Stomach (tissue), 4 donors: ENCODE measurements around the gene FAM20C.

ENCODE experiments used
- POLR2A ChIP-seq, 4 donors: fragments of 450-650 bp; IDR thresholded peaks; one replicate each; pipeline ENCODE4 v1.6.1; 2016; ENCODE audit warnings: antibody characterized with exemption in 4 of 4, control low read depth in 2 of 4, mild to moderate bottlenecking in 1 of 4, moderate library complexity in 1 of 4
- TF ChIP-seq, protein P1 (sequence below), 7 experiments: fragments of 450-650 bp in 4 of 7; fragments of 200-600 bp in 3 of 7; sonication (generic) in 3 of 7; IDR thresholded peaks; one replicate each; pipeline ENCODE4 v1.5.1; 2016 to 2019; ENCODE audit warnings: antibody characterized with exemption in 7 of 7, control low read depth in 2 of 7, mild to moderate bottlenecking in 1 of 7

DNA sequence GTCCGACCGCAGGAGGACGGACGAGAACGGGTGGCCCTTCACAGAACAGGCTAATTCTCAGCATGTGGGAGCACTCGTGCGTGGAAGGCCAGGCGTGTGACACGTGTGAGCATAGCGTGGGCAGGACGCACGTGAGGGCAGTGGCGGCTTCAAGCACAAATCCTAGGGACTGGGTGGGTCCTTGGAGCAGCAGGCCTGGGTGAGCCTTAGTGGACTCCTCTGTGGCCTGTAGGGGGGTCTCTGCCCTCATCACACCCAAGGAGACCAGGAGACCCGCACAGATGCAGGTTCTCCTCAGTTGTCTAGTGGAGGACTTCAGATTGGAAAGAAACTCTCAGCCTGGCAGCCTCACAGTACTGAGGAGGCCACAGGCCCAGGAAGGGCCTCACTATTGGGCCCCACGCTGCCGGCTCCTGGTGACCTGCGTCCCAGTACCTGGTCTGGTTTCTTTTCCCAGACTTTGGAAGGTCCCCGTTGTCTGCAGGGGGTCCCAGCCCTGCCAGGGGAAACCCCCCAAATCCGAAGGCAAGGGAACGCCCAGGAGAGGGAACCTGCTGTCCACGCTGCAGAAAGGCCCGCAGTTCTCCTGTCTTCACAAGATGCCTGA, 49.1 kb upstream of the FAM20C start:
- TF ChIP-seq, protein P1, sequence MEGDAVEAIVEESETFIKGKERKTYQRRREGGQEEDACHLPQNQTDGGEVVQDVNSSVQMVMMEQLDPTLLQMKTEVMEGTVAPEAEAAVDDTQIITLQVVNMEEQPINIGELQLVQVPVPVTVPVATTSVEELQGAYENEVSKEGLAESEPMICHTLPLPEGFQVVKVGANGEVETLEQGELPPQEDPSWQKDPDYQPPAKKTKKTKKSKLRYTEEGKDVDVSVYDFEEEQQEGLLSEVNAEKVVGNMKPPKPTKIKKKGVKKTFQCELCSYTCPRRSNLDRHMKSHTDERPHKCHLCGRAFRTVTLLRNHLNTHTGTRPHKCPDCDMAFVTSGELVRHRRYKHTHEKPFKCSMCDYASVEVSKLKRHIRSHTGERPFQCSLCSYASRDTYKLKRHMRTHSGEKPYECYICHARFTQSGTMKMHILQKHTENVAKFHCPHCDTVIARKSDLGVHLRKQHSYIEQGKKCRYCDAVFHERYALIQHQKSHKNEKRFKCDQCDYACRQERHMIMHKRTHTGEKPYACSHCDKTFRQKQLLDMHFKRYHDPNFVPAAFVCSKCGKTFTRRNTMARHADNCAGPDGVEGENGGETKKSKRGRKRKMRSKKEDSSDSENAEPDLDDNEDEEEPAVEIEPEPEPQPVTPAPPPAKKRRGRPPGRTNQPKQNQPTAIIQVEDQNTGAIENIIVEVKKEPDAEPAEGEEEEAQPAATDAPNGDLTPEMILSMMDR (IDR thresholded peaks at IDR 0.05): no peak
- TF ChIP-seq POLR2A (IDR thresholded peaks at IDR 0.05): no peak
